Hippocampal formation (tissue), 2 donors: ENCODE results near the gene TLE7.

Experiments used
- DNase-seq, 2 donors: peaks; one replicate each; lab custom pipeline; 2025; lab: John Stamatoyannopoulos, UW

The TLE7 gene

DNA sequence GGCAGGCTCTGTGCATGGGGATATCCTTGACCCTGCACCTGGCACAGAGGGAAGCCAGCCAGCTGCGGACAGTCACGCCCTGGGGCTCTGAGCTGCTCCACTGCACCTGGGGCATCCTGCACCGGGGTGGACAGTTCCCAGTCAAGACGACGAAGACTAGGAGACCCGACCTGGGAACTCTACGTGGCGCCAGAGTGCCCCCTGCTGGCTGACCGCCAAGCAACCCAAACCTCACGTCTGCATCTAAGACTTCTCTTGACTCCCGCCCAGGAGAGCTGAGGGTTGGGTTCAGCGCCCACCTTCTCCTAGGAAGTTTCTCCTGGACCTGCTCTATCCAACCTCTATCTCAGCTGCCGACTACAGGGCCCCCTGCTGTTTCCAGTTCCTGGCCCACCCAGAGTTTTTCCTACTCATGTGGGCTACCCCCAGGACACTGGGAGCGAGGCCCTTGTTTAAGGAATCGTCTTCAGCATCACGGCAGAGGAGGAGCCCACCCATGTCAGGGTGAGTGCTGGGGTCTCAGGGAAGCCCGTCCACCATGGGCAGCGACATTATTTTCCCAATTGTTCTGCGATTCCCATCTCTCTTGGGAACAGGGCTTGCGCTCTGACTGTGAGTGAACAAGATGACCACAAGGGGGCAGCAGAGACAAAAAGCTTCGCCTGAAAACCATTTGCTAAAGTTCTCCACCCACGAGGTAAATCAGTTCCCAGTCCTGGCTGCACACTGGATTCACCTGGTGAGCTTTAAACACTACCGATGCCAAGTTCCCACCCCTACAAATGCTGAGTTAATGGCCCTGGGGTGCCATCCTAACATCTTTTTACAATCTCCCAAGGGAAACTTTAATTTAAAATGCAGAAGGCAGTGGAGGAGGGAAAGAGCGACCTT is 29.3 kb downstream of the TLE7 start:
- peak; percentile 39 to 48 for DNase-seq

DNA sequence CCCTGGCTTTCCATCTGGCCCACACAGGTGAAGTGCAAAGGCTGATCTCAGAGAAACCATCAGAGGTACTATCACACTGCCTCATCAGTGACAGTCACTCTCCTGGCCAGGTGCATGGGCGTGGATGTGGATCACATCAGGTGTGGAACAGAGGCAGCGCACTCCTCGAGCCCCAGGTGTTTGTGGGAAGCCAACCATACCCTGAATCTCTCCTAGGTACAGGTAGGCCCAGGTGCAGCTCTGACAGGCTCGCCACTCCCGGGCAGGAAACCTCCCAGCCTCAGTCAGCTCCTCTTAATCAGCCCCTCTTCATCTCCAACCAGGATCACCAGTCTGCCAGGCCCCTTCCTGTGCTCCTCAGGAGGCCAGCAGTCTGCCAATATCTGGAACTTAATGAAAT is 31.7 kb downstream of the TLE7 start:
- no peak for DNase-seq

DNA sequence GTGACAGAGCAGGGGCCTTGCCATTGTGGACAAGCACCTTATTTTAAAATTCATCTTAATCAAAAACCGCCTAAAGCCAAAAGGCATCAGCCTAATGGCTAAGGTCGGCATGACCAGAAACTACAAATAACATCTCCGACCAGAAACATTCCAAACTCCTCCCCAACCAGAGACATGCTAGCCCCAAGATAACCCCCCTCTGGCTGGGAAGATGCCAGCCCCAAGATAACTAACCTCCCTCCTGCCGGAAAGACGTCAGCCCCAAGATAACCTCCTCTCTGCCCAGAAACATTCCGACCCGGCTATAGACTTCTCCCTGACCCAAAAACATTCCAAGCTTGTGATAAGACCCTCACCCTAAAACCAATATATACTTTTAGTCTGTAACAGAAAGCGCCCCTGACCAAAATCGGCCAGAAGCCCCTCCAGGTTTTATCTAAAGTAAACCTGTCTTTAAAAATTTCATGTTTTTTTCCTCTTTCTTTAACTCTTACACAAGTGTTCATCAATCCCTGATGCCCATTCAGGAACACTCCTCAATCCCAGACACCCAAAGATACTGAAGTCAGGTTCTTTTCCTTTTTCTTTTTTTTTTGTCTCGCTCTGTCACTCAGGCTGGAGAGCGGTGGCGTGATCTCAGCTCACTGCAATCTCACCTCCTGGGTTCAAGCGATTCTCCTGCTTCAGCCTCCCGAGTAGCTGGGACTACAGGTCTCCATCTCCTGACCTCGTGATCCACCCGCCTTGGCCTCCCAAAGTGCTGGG is 32.7 kb downstream of the TLE7 start:
- DNase-seq, result no peak

DNA sequence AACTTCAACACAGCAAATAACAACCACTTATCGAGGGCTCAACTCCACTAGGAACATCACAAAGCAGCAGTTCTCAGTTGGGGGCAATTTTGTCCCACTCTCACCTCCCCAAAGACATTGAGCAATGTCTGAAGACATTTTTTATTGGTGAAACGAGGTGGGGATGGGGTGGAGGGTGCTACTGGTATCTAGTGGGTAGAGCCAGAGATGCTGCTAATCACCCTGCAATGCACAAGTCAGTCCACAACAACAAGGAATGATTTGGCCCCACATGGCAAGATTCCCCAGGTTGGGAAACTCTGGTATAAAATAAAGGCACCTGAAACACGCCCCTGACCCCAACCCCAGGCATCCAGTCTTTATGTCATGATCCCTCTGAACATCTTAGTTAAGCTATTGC is 33.3 kb downstream of the TLE7 start:
- DNase-seq, result no peak

DNA sequence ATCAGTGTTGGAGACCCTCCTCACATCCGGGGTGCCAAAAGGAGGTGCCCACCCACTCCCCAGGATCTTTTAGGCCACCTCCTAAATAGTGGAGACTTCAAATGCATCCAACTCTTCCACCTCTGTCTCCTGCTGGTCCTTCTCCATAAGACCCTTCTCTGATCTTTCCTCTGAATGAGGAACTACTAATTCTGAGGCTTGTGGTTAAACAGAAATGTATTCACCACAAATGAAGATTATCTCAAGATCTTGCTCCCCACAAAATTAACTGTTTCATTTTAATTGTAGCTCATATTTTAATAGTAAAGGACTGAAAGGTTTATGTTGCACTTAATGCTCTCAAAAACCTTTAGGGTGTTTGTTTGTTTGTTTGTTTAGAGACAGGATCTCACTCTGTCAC is 34.1 kb downstream of the TLE7 start:
- DNase-seq, result no peak

DNA sequence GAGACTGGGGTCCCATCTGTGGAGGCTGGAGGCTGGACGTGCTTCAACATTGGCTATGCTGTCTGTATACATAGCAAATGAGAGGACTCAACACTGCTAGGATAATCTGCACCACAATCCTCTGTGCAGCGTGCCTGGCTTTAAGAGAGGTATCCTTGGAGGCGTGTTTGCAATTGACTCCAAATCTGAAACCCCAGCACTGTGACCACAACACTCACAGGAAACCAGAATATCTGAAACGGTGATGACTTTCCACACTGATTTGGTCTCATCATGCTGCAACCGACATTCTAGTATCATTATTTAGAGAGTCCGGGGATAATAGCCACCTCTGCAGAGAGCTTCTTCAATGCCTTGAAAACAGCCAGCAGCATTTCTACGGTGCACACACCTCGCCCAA is 35.1 kb downstream of the TLE7 start:
- no peak for DNase-seq

DNA sequence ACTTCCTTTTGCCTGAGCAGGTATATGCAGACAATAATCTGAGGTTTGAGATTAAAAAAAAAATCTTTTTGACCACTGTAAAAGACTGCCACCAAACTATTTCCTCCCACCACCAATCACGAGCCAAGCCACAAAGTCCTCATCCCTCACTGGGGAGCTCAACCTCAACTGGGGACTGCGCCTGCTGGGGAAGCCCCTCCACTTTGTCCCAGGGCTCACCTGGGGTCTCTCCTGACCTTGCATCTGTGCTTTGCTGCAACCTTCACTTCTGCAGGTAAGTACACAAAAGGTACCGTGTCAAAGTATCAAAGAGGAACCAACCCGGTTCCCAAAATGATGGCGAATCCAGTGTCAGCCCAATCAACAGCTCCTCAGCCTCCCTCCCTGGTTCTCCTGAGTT is 35.5 kb downstream of the TLE7 start:
- no peak for DNase-seq

DNA sequence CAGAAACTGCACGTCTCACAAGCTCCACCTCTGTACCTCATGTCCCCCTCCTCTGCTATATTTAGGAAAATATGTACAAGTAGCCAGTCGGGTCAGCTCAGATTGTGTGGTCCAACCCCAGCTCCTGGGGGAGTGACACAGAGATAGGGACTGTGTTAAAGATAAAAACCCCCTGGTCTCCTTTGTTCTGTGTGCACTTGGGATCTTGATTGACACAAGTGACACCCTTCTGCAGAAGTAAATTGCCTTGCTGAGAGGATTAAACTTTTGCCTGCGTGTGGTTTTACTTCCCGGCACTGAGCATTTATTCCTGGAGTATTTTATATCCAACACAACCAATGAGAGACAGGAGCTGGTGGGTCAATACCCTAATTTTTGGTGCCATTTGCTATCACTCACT is 37.5 kb downstream of the TLE7 start:
- DNase-seq, result no peak

DNA sequence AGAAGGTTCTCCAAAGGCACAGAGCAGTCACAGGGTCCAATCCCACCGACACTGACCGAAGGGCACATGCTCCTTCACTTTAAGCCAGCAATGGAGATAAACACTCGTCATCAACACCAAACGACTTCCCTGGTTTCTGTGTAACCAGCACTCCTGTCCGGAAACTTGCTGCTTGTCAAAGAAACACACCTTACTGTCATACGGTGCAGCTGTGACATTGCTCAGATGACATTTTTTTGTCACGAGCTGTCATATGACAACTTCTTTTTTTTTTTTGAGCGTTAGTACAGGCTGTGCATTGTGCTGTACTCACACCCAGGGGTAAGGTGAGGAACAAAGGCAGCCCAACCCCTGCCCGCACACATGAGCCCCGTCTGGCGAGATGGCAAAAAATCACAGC is 39.2 kb downstream of the TLE7 start:
- DNase-seq, result no peak

DNA sequence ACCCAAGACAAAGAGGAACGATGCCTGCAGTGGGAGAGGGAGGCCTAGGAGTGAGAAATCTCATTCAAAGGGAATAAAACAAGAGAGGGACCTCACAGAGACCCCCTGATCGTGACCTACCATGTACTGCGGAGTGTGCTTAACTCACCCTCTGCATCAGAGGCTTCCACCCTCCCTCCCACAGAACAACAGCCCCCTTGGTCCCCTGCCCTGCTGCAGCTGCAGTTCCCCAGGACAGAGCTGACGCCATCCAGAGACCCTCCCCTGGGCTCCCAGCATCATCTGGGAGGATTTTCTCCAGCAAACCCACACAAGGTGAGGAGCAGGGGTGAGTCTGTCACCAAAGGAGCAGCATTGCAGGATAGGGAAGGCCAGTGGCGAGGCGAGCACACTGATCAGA is 39.8 kb downstream of the TLE7 start:
- no peak for DNase-seq

DNA sequence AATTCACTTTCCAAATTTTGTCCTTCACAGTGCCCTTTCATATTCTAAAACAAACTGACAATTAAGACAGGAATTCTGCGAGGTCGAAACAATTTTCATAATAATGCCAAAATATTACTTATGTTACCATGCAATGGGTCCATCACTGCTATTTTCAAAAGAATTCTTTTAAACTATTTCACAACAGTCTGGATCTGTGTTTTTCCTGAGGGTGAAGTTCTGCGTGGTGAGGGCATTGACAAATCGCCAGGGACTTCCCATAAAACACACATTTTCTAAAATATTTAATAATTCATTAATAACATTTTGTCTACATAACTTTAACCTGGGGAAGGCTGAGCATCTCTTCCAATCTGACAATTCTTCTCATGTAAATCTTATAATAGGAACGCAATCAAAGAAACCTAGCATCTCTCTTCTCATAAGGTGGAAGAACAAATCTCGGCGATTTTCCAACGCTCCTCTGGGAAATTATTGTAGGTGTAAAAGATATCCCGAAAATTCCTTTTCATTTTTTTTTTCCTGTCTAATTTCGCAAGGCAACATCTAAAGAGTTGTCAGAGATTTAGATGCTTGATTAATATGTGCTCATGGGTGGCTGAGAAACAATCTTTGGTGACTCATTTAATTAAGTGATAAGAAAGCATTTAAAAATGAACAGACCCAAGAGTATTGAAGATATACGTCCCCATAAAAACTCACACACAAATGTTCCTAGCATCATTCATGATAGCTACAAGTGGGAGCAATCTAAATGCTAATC is 41.9 kb downstream of the TLE7 start:
- no peak for DNase-seq

DNA sequence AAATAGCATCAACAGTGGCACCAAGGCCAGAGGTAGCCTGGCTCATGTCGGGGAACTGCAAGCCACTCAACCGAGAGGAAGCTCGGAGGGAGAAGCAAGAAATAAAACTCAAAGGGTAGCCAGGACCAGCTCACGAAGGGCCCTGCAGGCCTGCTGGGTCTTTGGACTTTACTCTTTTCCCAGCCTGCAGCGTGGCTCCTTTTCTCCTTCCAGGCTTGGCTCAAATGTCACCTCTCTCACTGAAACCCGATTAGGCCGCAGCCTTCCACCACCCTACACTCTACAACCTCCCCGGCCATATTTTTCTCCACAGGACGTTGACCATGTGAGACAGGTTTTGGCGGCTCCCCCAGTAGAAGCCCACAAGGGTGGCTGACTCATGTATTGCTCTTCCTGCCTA is 45.3 kb downstream of the TLE7 start:
- no peak for DNase-seq

DNA sequence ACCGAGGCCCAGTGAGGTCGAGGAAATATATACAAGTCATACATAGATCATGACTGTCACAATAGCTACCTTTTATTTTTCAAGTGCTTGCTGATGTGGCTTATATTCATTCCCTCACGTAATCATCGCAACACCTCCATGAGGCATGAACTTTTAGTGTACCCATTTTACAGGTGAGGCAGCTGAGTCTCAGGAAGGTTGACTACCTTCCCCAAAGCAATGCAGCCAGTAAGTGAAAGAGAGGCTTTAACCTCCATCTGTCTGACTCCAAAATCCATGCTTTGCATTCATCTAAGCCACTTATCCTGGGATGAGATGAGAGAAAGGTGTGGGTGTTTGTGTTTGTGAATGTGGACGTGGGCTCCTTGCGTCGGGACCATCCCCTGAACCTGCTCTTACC is 52.5 kb downstream of the TLE7 start:
- no peak for DNase-seq

DNA sequence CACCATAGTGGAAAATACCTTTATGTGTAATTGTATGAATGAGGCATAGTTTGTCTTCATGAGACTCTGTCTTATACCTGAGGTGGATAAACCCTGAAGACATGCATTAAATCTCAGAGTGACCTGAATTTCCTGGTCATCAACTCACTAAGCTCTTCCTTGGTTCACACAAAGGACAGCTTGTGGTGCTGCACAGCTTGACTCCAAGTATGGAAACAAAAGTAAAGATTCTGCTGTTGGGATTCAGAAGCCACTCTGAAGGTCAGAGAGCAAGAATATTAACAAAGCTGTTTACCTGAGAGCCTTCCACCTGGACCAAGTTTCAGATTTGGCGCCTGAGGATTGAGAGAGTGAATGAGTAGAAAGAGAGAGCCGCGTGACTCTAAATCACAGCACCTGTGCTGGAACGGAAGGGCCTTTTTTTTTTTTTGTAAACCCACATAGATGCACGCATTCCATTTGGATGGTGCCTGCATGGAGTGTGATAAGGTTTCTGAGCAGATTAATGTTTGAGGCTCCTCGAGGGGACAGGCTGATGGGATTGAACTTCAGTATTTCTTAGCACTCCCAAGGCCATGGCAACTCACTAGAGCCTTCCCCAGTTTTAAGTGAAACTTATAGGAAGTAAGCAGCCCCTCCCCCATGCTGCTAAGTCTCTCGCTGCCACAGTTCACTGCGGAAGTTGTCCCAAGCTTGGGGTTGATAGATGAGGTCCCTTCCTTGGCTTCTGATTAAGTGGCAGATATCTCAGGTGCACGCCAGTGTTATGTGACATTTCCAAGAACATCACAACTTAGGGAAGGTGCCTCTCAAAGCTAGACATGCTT is 54.6 kb downstream of the TLE7 start:
- no peak for DNase-seq

DNA sequence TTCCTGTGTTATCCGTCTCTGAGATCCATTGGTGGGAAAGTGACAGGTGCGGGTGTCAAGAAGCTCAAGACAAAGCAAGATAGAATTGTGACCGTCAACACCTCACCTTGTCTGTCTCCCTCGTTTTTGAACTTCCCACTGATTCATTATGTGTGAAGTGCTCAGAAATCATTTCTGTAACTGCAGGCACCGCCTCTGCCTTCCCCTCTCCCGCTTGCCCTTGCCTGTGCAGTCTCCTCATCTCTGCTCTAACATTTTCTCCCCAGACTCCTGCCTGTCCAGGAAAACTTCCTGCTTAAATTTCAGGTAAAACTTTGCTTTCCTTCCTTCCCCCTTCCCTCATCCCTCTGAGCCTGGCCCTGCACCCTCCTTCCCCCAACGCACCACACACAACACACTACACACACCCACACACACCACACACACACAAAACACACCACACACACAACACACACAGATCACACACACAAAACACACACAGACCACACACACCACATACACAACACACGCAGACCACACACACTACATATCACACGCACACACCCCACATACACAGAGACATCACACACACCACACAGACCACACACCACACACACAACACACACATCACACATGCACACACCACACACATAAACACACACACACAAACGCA is 57.7 kb downstream of the TLE7 start:
- no peak for DNase-seq

DNA sequence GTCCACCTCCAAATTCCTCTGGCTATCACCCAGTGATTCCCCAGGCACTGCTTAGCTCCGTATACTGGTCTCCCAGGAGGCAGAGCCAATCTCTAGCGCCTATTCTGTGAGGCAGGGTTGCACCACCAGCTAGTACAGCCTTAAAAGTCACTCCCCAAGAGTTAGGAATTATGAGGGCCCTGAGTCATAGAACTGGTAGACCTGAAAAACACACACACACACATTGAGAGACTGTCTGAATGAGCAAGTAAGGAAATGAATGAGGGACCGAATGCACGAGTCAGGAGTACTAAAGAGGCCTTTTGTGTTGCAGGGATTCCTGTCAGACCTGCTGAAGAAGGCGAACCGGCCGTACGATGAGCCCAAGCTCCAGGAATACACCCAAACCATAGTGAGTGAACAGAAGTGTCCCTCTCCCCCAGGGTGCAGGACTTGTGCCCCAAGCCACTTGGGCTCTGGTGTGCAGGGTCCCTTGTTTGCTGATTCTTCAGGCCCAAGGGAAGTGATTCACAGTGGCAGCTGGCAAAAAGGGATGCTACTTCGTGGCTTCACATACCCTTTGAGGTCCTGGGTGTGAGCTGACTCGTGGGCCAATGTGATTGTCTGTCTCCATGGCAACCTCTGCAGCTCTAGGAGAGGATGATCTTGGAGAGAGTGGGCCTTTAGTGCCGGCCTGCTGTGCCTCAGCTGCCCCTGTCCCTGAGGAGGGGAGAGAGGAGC is 58.6 kb downstream of the TLE7 start:
- no peak for DNase-seq

DNA sequence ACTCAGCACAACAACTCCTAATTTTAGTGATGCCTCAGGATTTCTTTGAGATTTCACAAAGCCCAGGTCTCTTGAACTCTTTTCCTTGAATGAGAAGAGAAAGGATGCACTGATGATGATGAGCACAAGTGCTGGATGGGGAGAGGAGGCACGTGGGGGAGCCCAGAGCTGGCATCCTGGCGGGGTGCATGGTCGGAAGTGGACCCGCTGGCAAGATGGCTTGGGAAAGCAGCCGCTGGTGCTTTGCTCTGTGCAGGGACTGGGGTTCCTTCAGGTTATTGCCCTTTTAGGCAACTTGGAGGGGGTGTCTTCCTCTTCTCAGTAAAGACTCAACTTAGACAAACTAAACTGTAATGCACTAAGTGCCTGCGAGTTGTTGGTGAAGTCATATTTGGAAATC is 61.0 kb downstream of the TLE7 start:
- no peak for DNase-seq
